Smooth muscle cell (in vitro differentiated cells): ENCODE data around the gene SMARCD3. TPM values are rescaled to one million over a fixed set of nuclear protein-coding genes. Genes with fewer than 3 reads are reported as not detected.

Experiments used
- DNase-seq: peaks from one replicate; lab custom pipeline; 2025; ENCODE audit not compliant: unreplicated experiment; lab: John Stamatoyannopoulos, UW
- H2AFZ ChIP-seq: fragments of 200-600 bp; sonication (generic); 2 replicates; pipeline ENCODE4 v1.6.0; 2016; ENCODE audit warnings: antibody characterized with exemption, low read depth, mild to moderate bottlenecking
- H3F3A ChIP-seq: fragments of 200-600 bp; sonication (generic); 2 replicates; pipeline ENCODE4 v1.6.0; 2017; ENCODE audit warnings: antibody characterized with exemption, low read depth
- H3K27ac ChIP-seq: fragments of 200-600 bp; sonication (generic); 2 replicates; pipeline ENCODE4 v1.5.1; 2016; ENCODE audit warnings: low read depth, mild to moderate bottlenecking
- H3K27me3 ChIP-seq: fragments of 200-600 bp; sonication (generic); 2 replicates; pipeline ENCODE4 v1.6.1; 2016; ENCODE audit warnings: low read depth, mild to moderate bottlenecking
- H3K36me3 ChIP-seq: fragments of 200-600 bp; sonication (generic); 2 replicates; pipeline ENCODE4 v1.5.1; 2016; ENCODE audit warnings: low read depth
- H3K4me1 ChIP-seq: fragments of 200-600 bp; sonication (generic); 2 replicates; pipeline ENCODE4 v1.5.1; 2016; ENCODE audit warnings: low read depth
- H3K4me2 ChIP-seq: fragments of 200-600 bp; sonication (generic); 2 replicates; pipeline ENCODE4 v1.6.0; 2016; ENCODE audit warnings: mild to moderate bottlenecking
- H3K4me3 ChIP-seq: fragments of 200-600 bp; sonication (generic); 2 replicates; pipeline ENCODE4 v1.5.1; 2016; ENCODE audit warnings: mild to moderate bottlenecking
- H3K79me2 ChIP-seq: fragments of 200-600 bp; sonication (generic); 2 replicates; pipeline ENCODE4 v1.6.0; 2016; ENCODE audit warnings: low read depth, mild to moderate bottlenecking
- H3K9ac ChIP-seq: fragments of 200-600 bp; sonication (generic); 2 replicates; pipeline ENCODE4 v1.6.0; 2016; ENCODE audit warnings: low read depth
- H3K9me3 ChIP-seq: fragments of 200-600 bp; sonication (generic); replicated peaks from 2 replicates; pipeline ENCODE4 v1.5.1; 2016; ENCODE audit warnings: low read depth
- H4K20me1 ChIP-seq: fragments of 200-600 bp; sonication (generic); 2 replicates; pipeline ENCODE4 v1.6.0; 2016; ENCODE audit warnings: low read depth
- WGBS: methylation state at CpG from one replicate; pipeline ENCODE4 v1.1.7; 2016; ENCODE audit warnings: low lambda C conversion rate; 5-methylcytosine and 5-hydroxymethylcytosine counted together
- polyA plus RNA-seq: library from polyadenylated mRNA; unstranded; fragments of >200 nt; fragmentation: Nextera tagmentation; extraction: Ambion mirVana; gene quantifications from 2 replicates; pipeline ENCODE4 v1.2.1, GENCODE V29; 2016
- total RNA-seq: library from RNA; depleted of rRNA; stranded (reverse); fragments of >200 nt; gene quantifications from 2 replicates; pipeline ENCODE4 v1.2.3, GENCODE V29; 2014
- TF ChIP-seq, protein P1 (sequence below): fragments of 200-600 bp; sonication (generic); IDR thresholded peaks from 2 replicates; pipeline ENCODE4 v1.5.1; 2017; ENCODE audit warnings: borderline replicate concordance, mild to moderate bottlenecking, antibody characterized with exemption; ENCODE audit not compliant: insufficient read depth, poor library complexity, severe bottlenecking

Gene SMARCD3
- total and polyA plus RNA-seq, 2 experiments from 2014 or later, result 44.4 to 58.1 TPM

GRCh38 chr7:151273651-151274390, 25.3 kb upstream of the SMARCD3 start:
- no peak overlapping the region for H3K27ac ChIP-seq
- no peaks in the 10 kb centered on the region for H3F3A ChIP-seq
- no peak for DNase-seq
- no peaks in the 10 kb centered on the region for H3K79me2 ChIP-seq
- H3K4me2 ChIP-seq, result no peak overlapping the region
- H2AFZ ChIP-seq, result no peak overlapping the region
- no peaks in the 10 kb centered on the region for H3K36me3 ChIP-seq
- TF ChIP-seq, protein P1, sequence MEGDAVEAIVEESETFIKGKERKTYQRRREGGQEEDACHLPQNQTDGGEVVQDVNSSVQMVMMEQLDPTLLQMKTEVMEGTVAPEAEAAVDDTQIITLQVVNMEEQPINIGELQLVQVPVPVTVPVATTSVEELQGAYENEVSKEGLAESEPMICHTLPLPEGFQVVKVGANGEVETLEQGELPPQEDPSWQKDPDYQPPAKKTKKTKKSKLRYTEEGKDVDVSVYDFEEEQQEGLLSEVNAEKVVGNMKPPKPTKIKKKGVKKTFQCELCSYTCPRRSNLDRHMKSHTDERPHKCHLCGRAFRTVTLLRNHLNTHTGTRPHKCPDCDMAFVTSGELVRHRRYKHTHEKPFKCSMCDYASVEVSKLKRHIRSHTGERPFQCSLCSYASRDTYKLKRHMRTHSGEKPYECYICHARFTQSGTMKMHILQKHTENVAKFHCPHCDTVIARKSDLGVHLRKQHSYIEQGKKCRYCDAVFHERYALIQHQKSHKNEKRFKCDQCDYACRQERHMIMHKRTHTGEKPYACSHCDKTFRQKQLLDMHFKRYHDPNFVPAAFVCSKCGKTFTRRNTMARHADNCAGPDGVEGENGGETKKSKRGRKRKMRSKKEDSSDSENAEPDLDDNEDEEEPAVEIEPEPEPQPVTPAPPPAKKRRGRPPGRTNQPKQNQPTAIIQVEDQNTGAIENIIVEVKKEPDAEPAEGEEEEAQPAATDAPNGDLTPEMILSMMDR, result no peak
- H3K4me1 ChIP-seq, result peaks cover 3% of the 10 kb centered on the region
- H3K9me3 ChIP-seq, result no peaks in the 10 kb centered on the region
- H3K9ac ChIP-seq, result no peak overlapping the region
- H4K20me1 ChIP-seq, result no peaks in the 10 kb centered on the region
- H3K4me3 ChIP-seq, result no peak overlapping the region
- WGBS, result 89% methylated on average over 9 of the region's 9 CpGs
- H3K27me3 ChIP-seq, result no peaks in the 10 kb centered on the region

GRCh38 chr7:151272877-151273276, 24.4 kb upstream of the SMARCD3 start:
- no peak for DNase-seq
- TF ChIP-seq, protein P1, result no peak
- H2AFZ ChIP-seq, result no peak overlapping the region
- H3K4me3 ChIP-seq, result no peak overlapping the region
- no peak overlapping the region for H3K4me2 ChIP-seq
- no peak overlapping the region for H3K9ac ChIP-seq
- H3K79me2 ChIP-seq, result no peaks in the 10 kb centered on the region
- no peaks in the 10 kb centered on the region for H3K36me3 ChIP-seq
- 95% methylated on average over 7 of the region's 7 CpGs for WGBS
- H3K27ac ChIP-seq, result no peak overlapping the region
- H4K20me1 ChIP-seq, result no peaks in the 10 kb centered on the region
- no peaks in the 10 kb centered on the region for H3F3A ChIP-seq
- H3K27me3 ChIP-seq, result no peaks in the 10 kb centered on the region
- H3K4me1 ChIP-seq, result peaks cover 3% of the 10 kb centered on the region
- no peaks in the 10 kb centered on the region for H3K9me3 ChIP-seq

DNA sequence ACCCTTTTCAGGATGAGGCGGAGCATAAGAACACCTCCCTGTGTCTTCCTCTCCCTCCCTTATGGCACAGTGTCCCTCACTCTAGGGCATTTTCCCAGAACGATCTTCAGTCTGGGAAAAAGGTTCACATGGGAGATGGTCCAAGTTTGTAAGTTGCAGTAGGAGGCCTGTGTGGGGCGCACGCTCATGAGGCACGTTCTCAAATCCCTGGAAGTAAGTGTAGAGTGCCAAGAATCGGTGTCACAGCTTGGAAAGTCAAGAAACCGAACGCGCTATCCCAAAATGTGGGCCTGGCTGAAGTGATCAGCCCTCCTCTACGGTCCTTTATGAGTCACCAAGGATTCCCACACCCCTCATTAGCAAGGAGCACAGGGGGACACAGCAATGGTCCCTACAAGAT, 23.9 kb upstream of the SMARCD3 start:
- 91% methylated on average over 10 of the region's 10 CpGs for WGBS
- no peak overlapping the region for H3K27ac ChIP-seq
- no peaks in the 10 kb centered on the region for H3F3A ChIP-seq

More for the DNA sequence above, 23.9 kb upstream of the SMARCD3 start:
- DNase-seq, result no peak
- Histone ChIP-seq H3K4me1 (peaks cover 3% of the 10 kb centered on the region), H3K36me3 (no peaks in the 10 kb centered on the region), H3K27me3 (no peaks in the 10 kb centered on the region), H3K9ac (no peak overlapping the region), H4K20me1 (no peaks in the 10 kb centered on the region), H3K79me2 (no peaks in the 10 kb centered on the region), H3K4me3 (no peak overlapping the region), H2AFZ (no peak overlapping the region), H3K4me2 (no peak overlapping the region), H3K9me3 (no peaks in the 10 kb centered on the region)
- TF ChIP-seq, protein P1, result no peak
